Vagina (tissue), 2 donors: ENCODE measurements around the gene CEP89. TPM values are rescaled to one million over a fixed set of nuclear protein-coding genes. Genes with fewer than 3 reads are reported as not detected.

Experiments
- DNase-seq, 2 donors: peaks; one replicate each; pipeline ENCODE4 v3.0.0-alpha.2; 2017; ENCODE audit errors: extremely low spot score in 2 of 2
- H3K27ac ChIP-seq: fragments of 200-600 bp; sonication (generic); one replicate; pipeline ENCODE4 v1.5.1; 2019
- H3K27me3 ChIP-seq: fragments of 200-600 bp; sonication (generic); one replicate; pipeline ENCODE4 v1.5.1; 2019
- H3K36me3 ChIP-seq, 2 donors: fragments of 200-600 bp; sonication (generic); one replicate each; pipeline ENCODE4 v1.5.1; 2017 to 2019
- H3K4me1 ChIP-seq: fragments of 200-600 bp; sonication (generic); one replicate; pipeline ENCODE4 v1.5.1; 2019
- H3K4me3 ChIP-seq, 2 donors: fragments of 200-600 bp; sonication (generic); 1 replicate in 1 of 2; 2 replicates in 1 of 2; pipeline ENCODE4 v1.5.1; 2016 to 2019
- H3K9me3 ChIP-seq: fragments of 200-600 bp; sonication (generic); one replicate; pipeline ENCODE4 v1.5.1; 2019
- CTCF ChIP-seq, 3 experiments: fragments of 450-650 bp in 2 of 3; fragments of 200-600 bp in 1 of 3; sonication (generic) in 1 of 3; IDR thresholded peaks; one replicate each; pipeline ENCODE4 v1.5.1; 2017 to 2019; ENCODE audit warnings: antibody characterized with exemption in 3 of 3, mild to moderate bottlenecking in 2 of 3, moderate library complexity in 2 of 3
- POLR2A ChIP-seq, 2 donors: fragments of 450-650 bp; IDR thresholded peaks; one replicate each; pipeline ENCODE4 v1.6.1; 2017; ENCODE audit warnings: antibody characterized with exemption in 2 of 2, mild to moderate bottlenecking in 2 of 2, moderate library complexity in 2 of 2
- POLR2AphosphoS5 ChIP-seq, 2 donors: sonication (generic); formaldehyde crosslinking; IDR thresholded peaks; one replicate each; pipeline ENCODE4 v1.9.0; 2017; ENCODE audit warnings: antibody characterized with exemption in 2 of 2, mild to moderate bottlenecking in 2 of 2, low read depth in 1 of 2; ENCODE audit not compliant: insufficient read depth in 1 of 2
- intact Hi-C: fragments of 100-400 bp; cut with DNase I; formaldehyde crosslinking; loops from one replicate; pipeline ENCODE4 v1.15.1; 2023
- total RNA-seq: library from RNA; depleted of rRNA; stranded (reverse); fragments of >200 nt; gene quantifications from one replicate; pipeline ENCODE4 v1.2.3, GENCODE V29; 2016

CEP89 gene
- total RNA-seq, 1 donor from 2014 or later = 12.0 TPM

GRCh38 chr19:32862741-32863140 is 109.0 kb downstream of the CEP89 start:
- TF ChIP-seq POLR2A (IDR thresholded peaks at IDR 0.05) = no peak
- no peak for TF ChIP-seq CTCF (IDR thresholded peaks at IDR 0.05)
- no peak for TF ChIP-seq POLR2AphosphoS5 (IDR thresholded peaks at IDR 0.05; ENCODE audit: insufficient read depth in 1 of 2, low read depth in 1 of 2)
- Histone ChIP-seq H3K4me1 (no peaks in the 10 kb centered on the region), H3K27me3 (no peaks in the 10 kb centered on the region), H3K27ac (no peak overlapping the region), H3K9me3 (no peaks in the 10 kb centered on the region), H3K4me3 (no peak overlapping the region), H3K36me3 (no peaks in the 10 kb centered on the region)
- no peak for DNase-seq
- intact Hi-C loops = no loop called here

GRCh38 chr19:32862173-32862572 is 109.6 kb downstream of the CEP89 start:
- Histone ChIP-seq H3K36me3 (no peaks in the 10 kb centered on the region), H3K4me1 (no peaks in the 10 kb centered on the region), H3K9me3 (no peaks in the 10 kb centered on the region), H3K27me3 (no peaks in the 10 kb centered on the region), H3K4me3 (no peak overlapping the region), H3K27ac (no peak overlapping the region)
- intact Hi-C loops = no loop called here
- DNase-seq = no peak
- TF ChIP-seq CTCF (IDR thresholded peaks at IDR 0.05) (no peak), POLR2A (IDR thresholded peaks at IDR 0.05) (no peak), POLR2AphosphoS5 (IDR thresholded peaks at IDR 0.05; ENCODE audit: insufficient read depth in 1 of 2, low read depth in 1 of 2) (no peak)

- no peak overlapping the region for H3K4me3 ChIP-seq
- TF ChIP-seq CTCF (IDR thresholded peaks at IDR 0.05) (no peak), POLR2A (IDR thresholded peaks at IDR 0.05) (no peak), POLR2AphosphoS5 (IDR thresholded peaks at IDR 0.05; ENCODE audit: insufficient read depth in 1 of 2, low read depth in 1 of 2) (no peak)
- no peak for DNase-seq
These were observed 110.2 kb downstream of the CEP89 start for GRCh38 chr19:32861596-32861995.

GRCh38 chr19:32859591-32859990 is 112.2 kb downstream of the CEP89 start:
- H3K4me3 ChIP-seq = no peak overlapping the region
- H3K27me3 ChIP-seq = no peaks in the 10 kb centered on the region
- H3K27ac ChIP-seq = no peak overlapping the region
- no peaks in the 10 kb centered on the region for H3K4me1 ChIP-seq
- H3K9me3 ChIP-seq = no peaks in the 10 kb centered on the region
- H3K36me3 ChIP-seq = no peaks in the 10 kb centered on the region
- TF ChIP-seq POLR2AphosphoS5 (IDR thresholded peaks at IDR 0.05; ENCODE audit: insufficient read depth in 1 of 2, low read depth in 1 of 2) = no peak
- TF ChIP-seq CTCF (IDR thresholded peaks at IDR 0.05) = no peak
- intact Hi-C loops = no loop called here
- no peak for DNase-seq

More at GRCh38 chr19:32861596-32861995, 110.2 kb downstream of the CEP89 start:
- Histone ChIP-seq H3K36me3 (no peaks in the 10 kb centered on the region), H3K4me1 (no peaks in the 10 kb centered on the region), H3K27ac (no peak overlapping the region), H3K9me3 (no peaks in the 10 kb centered on the region), H3K27me3 (no peaks in the 10 kb centered on the region)
- intact Hi-C loops = no loop called here

GRCh38 chr19:32858559-32858958 is 113.2 kb downstream of the CEP89 start:
- no peaks in the 10 kb centered on the region for H3K36me3 ChIP-seq
- intact Hi-C loops = no loop called here
- no peaks in the 10 kb centered on the region for H3K4me1 ChIP-seq
- H3K4me3 ChIP-seq = no peak overlapping the region
- TF ChIP-seq POLR2A (IDR thresholded peaks at IDR 0.05) = no peak
- TF ChIP-seq POLR2AphosphoS5 (IDR thresholded peaks at IDR 0.05; ENCODE audit: insufficient read depth in 1 of 2, low read depth in 1 of 2) = no peak
- TF ChIP-seq CTCF (IDR thresholded peaks at IDR 0.05) = no peak
- DNase-seq = no peak
- no peak overlapping the region for H3K27ac ChIP-seq
- H3K27me3 ChIP-seq = no peaks in the 10 kb centered on the region
- no peaks in the 10 kb centered on the region for H3K9me3 ChIP-seq
